ENCODE data around the gene LY6G6F. TPM values are rescaled to one million over a fixed set of nuclear protein-coding genes. Genes with fewer than 3 reads are reported as not detected.

LY6G6F gene
- total and polyA plus RNA-seq, 8 donors: not detected

- Histone ChIP-seq H3K4me1 (peaks cover 46 to 80% (median 66%) of the 10 kb centered on the region in 4 donors), H3K27me3 (no peaks in the 10 kb centered on the region), H3K9me3 (no peaks in the 10 kb centered on the region), H3K4me3 (no peak overlapping the region), H3K36me3 (peaks cover 40 to 57% (median 51%) of the 10 kb centered on the region in 4 donors), H3K27ac (peak overlapping the region in 4 of 5 donors; percentile 15 to 96 (median 96))
- WGBS, 5 donors: 49 to 70% (median 60%) methylated on average over 3 of the region's 3 CpGs
- intact Hi-C loops (cut with DNase I; ENCODE audit: low total_unique reads): no loop called here
- no peak for DNase-seq
- TF ChIP-seq EP300 (IDR thresholded peaks at IDR 0.05) (no peak), POLR2A (IDR thresholded peaks at IDR 0.05) (no peak), POLR2AphosphoS5 (IDR thresholded peaks at IDR 0.05) (no peak)
- TF ChIP-seq, protein P1, sequence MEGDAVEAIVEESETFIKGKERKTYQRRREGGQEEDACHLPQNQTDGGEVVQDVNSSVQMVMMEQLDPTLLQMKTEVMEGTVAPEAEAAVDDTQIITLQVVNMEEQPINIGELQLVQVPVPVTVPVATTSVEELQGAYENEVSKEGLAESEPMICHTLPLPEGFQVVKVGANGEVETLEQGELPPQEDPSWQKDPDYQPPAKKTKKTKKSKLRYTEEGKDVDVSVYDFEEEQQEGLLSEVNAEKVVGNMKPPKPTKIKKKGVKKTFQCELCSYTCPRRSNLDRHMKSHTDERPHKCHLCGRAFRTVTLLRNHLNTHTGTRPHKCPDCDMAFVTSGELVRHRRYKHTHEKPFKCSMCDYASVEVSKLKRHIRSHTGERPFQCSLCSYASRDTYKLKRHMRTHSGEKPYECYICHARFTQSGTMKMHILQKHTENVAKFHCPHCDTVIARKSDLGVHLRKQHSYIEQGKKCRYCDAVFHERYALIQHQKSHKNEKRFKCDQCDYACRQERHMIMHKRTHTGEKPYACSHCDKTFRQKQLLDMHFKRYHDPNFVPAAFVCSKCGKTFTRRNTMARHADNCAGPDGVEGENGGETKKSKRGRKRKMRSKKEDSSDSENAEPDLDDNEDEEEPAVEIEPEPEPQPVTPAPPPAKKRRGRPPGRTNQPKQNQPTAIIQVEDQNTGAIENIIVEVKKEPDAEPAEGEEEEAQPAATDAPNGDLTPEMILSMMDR (IDR thresholded peaks at IDR 0.05): no peak
Measured at GRCh38 chr6:31732029-31732428, 25.4 kb downstream of the LY6G6F start.

- peak overlapping the region in 3 of 4 donors; percentile 72 to 85 (median 78) for H3K4me3 ChIP-seq
- no peaks in the 10 kb centered on the region for H3K9me3 ChIP-seq
- intact Hi-C loops (cut with DNase I; ENCODE audit: low total_unique reads): no loop called here
- TF ChIP-seq, protein P1 (IDR thresholded peaks at IDR 0.05): no peak
- no peak for TF ChIP-seq EP300 (IDR thresholded peaks at IDR 0.05)
- no peak for TF ChIP-seq POLR2AphosphoS5 (IDR thresholded peaks at IDR 0.05)
- TF ChIP-seq POLR2A (IDR thresholded peaks at IDR 0.05): no peak
- no peaks in the 10 kb centered on the region for H3K27me3 ChIP-seq
- peaks cover 36 to 41% (median 40%) of the 10 kb centered on the region in 4 donors for H3K36me3 ChIP-seq
- WGBS, 5 donors: 62 to 77% (median 66%) methylated on average over 4 of the region's 4 CpGs
- H3K4me1 ChIP-seq: peaks cover 51 to 80% (median 70%) of the 10 kb centered on the region in 4 donors
- H3K27ac ChIP-seq: peak overlapping the region; percentile 94 to 97 (median 95)
- DNase-seq: no peak
Measured at GRCh38 chr6:31733734-31734133, 27.1 kb downstream of the LY6G6F start.

DNA sequence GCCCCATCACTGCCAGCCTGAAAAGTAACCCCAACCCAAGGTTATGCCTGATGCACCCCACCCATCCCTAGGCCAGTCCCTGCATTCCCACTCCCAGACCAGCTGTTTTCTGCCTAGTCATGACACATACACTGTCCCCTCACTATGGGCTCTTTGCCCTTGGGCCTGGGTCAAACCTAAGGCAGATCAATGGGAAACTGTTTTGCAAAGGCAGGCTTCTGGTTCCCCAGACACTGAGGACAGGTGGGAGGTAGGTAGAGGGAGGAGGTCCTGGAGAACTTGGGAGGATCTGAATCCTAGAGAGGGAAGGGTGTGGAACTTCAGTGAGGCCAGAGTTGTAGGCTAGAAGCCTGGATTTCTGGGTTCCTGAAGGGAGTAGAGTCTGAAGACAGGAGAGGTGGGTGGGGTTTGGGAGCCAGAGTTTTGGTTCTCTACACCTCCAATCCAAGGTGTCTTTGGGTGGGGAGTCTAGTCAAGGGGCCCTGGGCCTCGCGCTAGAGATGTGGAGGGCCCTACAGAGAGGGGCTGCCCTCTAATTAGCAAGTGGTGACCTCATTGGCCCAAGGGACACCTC is 27.7 kb downstream of the LY6G6F start:
- WGBS, 5 donors: 5 to 19% (median 14%) methylated on average over 2 of the region's 2 CpGs
- peak overlapping the region; percentile 94 to 97 (median 95) for H3K27ac ChIP-seq
- TF ChIP-seq POLR2A (IDR thresholded peaks at IDR 0.05) (no peak), POLR2AphosphoS5 (IDR thresholded peaks at IDR 0.05) (no peak), EP300 (IDR thresholded peaks at IDR 0.05) (no peak)
- TF ChIP-seq, protein P1 (IDR thresholded peaks at IDR 0.05): no peak
- no peaks in the 10 kb centered on the region for H3K27me3 ChIP-seq
- H3K4me3 ChIP-seq: peak overlapping the region; percentile 67 to 85 (median 75)
- no peak for DNase-seq
- H3K9me3 ChIP-seq: no peaks in the 10 kb centered on the region
- H3K36me3 ChIP-seq: peaks cover 36 to 41% (median 40%) of the 10 kb centered on the region in 4 donors
- intact Hi-C loops (cut with DNase I; ENCODE audit: low total_unique reads): no loop called here
- peaks cover 53 to 80% (median 70%) of the 10 kb centered on the region in 4 donors for H3K4me1 ChIP-seq

DNA sequence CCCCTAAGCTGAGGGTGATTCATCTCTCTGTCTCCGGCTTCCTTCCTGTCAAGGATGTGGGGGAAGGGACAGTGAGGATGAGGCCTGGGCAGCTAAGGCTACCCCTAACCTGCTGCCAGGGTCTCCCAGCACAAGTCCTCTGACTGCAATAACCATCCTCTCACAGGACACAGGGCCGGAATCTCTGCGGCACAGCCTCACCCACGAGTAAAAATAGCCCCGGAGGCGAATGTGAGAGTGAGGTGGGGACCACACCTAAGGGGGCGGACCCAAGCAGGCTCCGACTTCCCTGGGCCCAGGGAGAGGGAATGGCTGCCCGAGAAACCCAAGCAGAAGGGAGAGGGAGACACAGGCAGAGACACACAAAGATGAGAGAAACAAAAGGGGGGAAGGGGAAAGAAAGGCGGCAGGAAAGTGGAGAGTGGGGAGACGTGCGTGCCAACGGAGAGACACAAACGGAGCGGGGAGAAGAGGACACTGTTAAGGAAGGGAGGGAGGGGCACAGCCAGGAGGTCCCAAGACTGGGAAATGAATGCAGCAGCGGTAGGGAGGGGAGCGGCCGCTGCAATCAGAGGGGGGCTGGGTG is 28.2 kb downstream of the LY6G6F start:
- Histone ChIP-seq H3K9me3 (no peaks in the 10 kb centered on the region), H3K4me1 (peaks cover 54 to 81% (median 70%) of the 10 kb centered on the region in 4 donors), H3K4me3 (peak overlapping the region; percentile 67 to 85 (median 75)), H3K27me3 (no peaks in the 10 kb centered on the region), H3K36me3 (peaks cover 36 to 41% (median 40%) of the 10 kb centered on the region in 4 donors), H3K27ac (peak overlapping the region; percentile 94 to 97 (median 95))
- intact Hi-C loops (cut with DNase I; ENCODE audit: low total_unique reads): no loop called here
- TF ChIP-seq EP300 (IDR thresholded peaks at IDR 0.05): no peak
- TF ChIP-seq, protein P1 (IDR thresholded peaks at IDR 0.05): no peak
- no peak for TF ChIP-seq POLR2A (IDR thresholded peaks at IDR 0.05)
- peak in 2 of 3 donors; percentile 57 to 74 for TF ChIP-seq POLR2AphosphoS5 (IDR thresholded peaks at IDR 0.05)
- peak; percentile 54 to 86 for DNase-seq
- WGBS, 5 donors: 0% methylated on average over 17 to 18 of the region's 18 CpGs
